ENCODE measurements around the gene ZNF189.

Gene ZNF189

GRCh38 chr9:101457003-101457402, 58.4 kb downstream of the ZNF189 start:
- DNase-seq: no peak

- peak in 1 of 2 donors; percentile 58 for DNase-seq
Measured at GRCh38 chr9:101458963-101459631, 60.4 kb downstream of the ZNF189 start.
